Right lobe of liver (tissue), 4 donors: ENCODE data around the gene AGRP.

Experiments
- POLR2A ChIP-seq: fragments of 450-650 bp; IDR thresholded peaks from one replicate; pipeline ENCODE4 v1.6.1; 2017; ENCODE audit warnings: antibody characterized with exemption, mild to moderate bottlenecking
- TF ChIP-seq, protein P1 (sequence below), 4 donors: fragments of 200-600 bp in 3 of 4; fragments of 450-650 bp in 1 of 4; IDR thresholded peaks; one replicate each; pipeline versions ENCODE4 v1.5.1 to v1.8.0; 2016 to 2022; ENCODE audit warnings: antibody characterized with exemption in 4 of 4, mild to moderate bottlenecking in 2 of 4
- donor health status: DM: no; HTN: no; CAD: no.
- donor health status: DM: no; HTN: no; CAD: no.
- donor health status: DM: no; HTN: yes; CAD: no.

DNA sequence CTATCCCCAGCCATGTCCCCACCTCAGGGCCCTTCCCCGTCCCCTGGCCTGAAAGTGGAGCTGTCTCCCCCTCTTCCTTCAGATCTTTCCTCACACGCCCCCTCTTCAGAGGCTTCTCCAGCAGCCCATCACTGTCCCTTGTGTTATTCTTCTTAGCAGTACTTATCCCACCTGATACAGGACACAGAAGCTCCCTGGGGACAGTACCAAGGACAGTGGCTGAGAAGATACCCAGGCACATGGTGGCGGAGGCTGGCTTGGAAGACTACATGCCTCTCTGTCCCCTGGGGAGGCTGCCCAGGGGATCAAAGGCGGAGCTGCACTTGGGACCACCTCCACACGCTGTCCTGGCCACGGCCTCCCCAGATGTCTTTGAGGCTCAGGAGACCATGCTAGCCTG is 28.5 kb downstream of the AGRP start:
- TF ChIP-seq, protein P1, sequence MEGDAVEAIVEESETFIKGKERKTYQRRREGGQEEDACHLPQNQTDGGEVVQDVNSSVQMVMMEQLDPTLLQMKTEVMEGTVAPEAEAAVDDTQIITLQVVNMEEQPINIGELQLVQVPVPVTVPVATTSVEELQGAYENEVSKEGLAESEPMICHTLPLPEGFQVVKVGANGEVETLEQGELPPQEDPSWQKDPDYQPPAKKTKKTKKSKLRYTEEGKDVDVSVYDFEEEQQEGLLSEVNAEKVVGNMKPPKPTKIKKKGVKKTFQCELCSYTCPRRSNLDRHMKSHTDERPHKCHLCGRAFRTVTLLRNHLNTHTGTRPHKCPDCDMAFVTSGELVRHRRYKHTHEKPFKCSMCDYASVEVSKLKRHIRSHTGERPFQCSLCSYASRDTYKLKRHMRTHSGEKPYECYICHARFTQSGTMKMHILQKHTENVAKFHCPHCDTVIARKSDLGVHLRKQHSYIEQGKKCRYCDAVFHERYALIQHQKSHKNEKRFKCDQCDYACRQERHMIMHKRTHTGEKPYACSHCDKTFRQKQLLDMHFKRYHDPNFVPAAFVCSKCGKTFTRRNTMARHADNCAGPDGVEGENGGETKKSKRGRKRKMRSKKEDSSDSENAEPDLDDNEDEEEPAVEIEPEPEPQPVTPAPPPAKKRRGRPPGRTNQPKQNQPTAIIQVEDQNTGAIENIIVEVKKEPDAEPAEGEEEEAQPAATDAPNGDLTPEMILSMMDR (IDR thresholded peaks at IDR 0.05), result no peak
- no peak for TF ChIP-seq POLR2A
